GM21390 (cell line): ENCODE results near the gene TANGO6.
"Not testable (repeated sequence)": the region's sequence is repeated elsewhere in the genome, so short reads cannot be mapped to it uniquely, and the experiment has no call there.

Experiments used
- ATAC-seq: cut with Tn5 transposase; IDR thresholded peaks from one replicate; pipeline ENCODE4 v1.9.1; 2021; ENCODE audit not compliant: unreplicated experiment

Gene TANGO6

GRCh38 chr16:68960910-68961309, 117.6 kb downstream of the TANGO6 start:
- no peak for ATAC-seq

GRCh38 chr16:68961778-68962402, 118.6 kb downstream of the TANGO6 start:
- ATAC-seq, result no peak

DNA sequence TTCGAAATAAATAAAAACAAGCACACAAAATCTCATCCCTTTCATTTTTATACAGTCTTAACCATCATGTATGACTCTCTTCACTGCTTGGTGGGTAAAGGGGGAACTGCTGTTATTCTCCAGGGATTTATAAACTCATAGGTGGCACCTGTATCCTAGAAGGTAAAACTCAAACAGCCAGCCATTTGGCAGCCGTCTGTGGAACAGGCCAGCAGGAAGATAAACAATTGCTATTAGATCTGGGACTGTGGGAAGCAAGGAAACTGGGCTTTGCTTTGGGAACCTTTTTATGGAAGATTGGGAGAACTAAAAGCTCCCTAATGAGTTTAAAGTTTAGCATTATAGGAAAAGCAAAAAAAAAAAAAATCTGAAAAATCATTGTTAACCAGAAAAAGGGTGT, 126.0 kb downstream of the TANGO6 start:
- ATAC-seq, result no peak

GRCh38 chr16:68972013-68972412, 128.7 kb downstream of the TANGO6 start:
- ATAC-seq, result no peak

DNA sequence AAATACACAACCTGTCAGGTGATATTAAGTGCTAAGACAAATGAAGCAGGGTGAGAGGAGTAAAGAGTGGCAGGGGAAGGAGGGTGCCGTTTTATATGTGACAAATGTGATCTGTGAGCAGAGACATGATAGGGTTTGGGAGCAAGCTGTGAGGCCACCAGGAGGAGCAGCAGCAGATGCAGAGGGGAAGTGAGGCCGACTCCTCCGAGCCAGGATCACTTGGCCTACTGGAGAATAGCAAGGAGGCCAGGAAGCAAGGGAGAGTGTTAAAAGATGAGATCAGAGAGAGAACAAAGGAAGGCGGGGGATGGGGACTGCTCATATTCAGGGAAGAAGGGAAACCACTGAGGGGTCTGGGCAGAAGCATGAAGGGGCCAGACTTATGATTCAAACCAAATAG, 129.4 kb downstream of the TANGO6 start:
- ATAC-seq, result no peak

DNA sequence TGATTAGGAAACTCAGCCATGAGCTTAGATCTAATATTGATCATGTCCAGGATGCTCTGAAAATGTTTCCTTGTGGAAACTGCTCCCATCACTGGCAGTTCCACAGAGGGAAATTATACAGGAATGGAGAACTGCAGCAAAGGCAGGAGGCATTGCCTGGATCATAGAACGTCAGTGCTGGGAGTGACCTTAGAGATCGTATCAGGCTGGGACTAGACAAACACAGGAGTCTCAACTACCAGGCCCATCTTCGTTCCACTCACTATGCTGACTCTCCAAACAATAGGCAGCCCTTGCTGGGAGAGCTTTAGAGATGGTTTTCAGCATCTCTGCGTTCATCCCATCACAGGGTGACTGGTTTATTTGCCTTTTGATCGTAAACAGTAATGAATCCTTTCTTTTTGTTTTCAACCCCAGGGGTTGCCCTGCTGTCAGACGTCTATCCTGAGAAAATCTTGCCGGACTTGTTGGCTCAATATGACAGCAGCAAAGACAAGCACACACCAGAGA, 130.3 kb downstream of the TANGO6 start:
- no peak for ATAC-seq

DNA sequence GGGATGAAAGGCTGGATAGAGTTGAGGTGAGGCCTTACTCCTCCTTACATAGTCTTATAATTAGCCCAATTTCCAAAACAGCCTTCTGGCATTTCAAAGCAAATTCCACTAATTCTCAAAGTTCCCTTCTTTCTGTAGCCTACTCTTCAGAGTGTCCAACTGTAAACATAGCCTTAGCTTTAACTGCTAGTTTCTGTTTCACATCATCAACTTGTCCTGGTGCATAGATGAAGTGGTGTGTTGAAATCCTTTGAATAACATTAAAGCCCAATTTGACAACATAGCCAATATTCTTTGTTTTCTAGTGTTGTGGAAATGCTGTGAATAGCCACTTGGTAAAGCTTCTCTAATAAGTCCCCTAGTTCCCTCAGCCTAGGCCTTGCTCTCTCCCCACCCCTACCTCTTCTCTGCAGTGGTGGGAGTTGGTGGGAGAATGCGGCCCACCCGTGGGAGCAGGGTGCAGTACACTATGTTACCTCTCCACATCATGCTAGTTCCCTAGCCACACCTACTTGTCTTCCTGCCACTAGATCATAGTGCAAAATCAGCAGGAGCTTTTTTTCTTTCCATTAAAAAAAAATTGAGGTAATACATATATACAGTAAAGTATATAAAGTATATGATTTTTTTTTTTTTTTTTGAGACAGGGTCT, 135.1 kb downstream of the TANGO6 start:
- no peak for ATAC-seq

- ATAC-seq, result no peak
These were observed 137.5 kb downstream of the TANGO6 start for GRCh38 chr16:68980695-68981315.

DNA sequence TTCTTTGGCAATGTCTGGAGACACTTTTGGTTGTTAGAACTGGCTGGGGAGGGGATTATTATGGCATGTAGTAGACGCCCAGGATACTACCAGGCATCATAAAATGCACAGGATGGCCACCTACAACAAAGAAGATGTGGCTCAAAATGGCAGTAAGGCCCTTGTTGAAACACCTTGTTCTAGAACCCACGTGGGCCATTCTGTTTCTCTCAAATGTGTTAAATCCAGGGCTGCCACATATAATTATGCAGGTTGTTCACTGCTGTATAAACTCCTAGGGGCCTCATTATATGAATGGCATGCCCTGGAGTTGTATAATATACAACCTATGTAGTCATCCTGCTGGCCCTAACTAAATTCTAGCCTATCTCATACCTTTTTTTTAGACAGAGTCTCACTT, 138.6 kb downstream of the TANGO6 start:
- no peak for ATAC-seq

DNA sequence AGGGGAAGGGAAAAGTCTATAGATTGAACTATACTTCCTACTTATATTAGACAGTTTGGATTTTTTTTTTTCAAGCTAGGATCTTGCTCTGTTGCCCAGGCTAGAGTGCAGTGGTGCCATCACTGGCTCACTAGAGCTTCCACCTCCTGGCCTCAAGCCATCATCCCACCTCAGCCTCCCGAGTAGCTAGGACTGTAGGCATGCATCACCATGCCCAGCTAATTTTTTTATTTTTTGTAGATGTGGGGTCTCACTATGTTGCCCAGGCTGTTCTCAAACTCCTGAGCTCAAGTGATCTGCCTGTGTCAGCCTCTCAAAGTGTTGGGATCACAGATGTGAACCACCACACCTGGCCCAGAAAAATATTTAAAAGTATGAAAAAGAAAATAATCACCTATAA, 141.1 kb downstream of the TANGO6 start:
- ATAC-seq, result no peak

GRCh38 chr16:68985268-68985667, 141.9 kb downstream of the TANGO6 start:
- no peak for ATAC-seq

- ATAC-seq, result no peak
These were observed 142.5 kb downstream of the TANGO6 start for GRCh38 chr16:68985855-68986254.

DNA sequence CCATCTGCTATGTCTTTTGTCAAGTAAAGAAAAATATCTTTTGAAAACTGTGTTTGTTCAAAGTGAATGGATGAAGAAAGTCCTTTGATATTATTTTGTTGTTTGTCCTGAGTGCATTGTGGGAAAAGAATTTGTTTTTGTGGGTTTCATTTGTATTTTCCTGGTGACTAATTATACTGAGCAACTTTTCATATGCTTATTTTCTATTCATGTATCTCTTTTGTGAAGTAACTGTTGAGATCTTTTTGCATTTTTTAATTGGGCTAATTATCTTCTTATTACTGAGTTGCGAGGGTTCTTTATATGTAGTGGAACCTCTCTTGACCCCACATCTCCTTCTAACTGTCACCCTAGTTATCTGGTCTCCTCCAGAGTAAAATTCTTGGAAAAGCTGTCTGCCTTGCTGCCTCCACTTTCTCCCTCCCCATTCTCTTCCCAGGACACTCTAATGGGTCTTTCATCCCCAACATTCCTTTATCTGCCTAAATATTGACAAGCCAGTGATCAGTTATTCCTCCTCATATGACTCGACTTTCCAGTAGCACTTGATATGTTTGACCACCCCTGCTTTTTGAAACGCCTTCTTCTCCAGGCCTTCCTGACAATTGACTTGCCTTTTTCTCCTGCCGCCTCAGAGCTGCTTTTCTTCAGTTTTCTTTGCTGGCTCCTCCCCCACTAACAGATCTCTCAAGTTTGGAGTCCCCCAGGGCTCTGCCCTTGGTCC, 144.6 kb downstream of the TANGO6 start:
- no peak for ATAC-seq

DNA sequence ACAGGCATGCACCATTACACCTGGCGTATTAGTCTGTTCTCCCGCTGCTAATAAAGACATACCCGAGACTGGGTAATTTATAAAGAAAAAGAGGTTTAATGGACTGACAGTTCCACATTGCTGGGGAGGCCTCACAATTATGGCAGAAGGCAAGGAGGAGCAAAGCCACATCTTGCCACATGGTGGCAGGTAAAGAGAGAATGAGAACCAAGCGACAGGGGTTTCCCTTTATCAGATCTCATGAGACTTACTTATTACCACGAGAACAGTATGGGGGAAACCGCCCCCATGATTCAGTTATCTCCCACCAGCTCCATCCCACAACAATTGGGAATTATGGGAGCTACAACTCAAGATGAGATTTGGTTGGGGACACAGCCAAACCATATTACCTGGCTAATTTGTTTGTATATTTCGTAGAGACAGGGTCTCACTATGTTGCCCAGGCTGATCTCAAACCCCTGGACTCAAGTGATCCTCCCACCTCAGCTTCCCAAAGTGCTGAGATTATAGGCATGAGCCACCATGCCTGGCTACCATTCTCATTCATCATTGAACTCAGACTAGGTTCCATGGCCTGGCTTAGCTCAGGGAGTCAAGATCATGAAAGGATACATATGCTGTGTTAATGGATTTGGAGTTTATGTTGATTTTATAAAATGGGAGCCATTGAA, 147.0 kb downstream of the TANGO6 start:
- ATAC-seq, result not testable (repeated sequence)

- ATAC-seq, result no peak
These were observed 147.7 kb downstream of the TANGO6 start for GRCh38 chr16:68991075-68991474.

- ATAC-seq, result no peak
These were observed 149.2 kb downstream of the TANGO6 start for GRCh38 chr16:68992521-68992920.

DNA sequence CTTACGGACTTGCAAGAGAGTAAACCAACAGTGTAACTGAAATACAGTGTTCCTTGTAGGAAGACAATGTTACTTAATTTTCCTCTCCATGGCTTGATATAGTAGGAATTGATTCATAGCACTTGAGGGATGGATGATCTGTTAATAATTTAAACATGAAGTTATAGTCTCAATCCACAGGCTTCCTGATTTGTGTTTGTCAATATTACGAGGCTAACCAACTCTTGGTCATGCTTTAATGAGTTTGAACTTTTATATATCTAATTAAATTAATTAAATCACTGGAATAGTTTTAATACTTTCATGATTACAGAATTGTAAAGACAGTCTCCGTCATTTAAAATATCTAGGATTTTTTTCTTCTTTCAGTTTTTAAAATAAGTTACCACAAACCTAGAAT, 150.1 kb downstream of the TANGO6 start:
- no peak for ATAC-seq

DNA sequence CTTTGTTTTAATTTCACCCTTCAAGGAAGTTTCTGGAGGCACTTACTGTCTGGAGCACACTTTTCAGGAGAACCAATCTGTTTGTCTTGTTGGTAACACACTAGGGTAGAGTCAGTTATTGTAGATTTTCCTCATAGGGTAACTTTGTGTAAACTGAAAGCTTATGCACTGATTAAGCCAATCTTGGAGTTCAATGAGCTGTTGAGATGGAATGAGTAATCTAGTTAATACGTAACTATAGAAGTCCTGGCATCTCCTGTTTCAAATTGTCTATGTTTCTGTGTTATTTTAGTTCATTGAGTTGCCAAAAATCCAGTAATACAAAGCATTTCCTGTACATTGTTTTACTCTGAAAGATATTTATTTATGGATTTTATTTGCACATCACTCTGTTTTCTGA, 150.6 kb downstream of the TANGO6 start:
- ATAC-seq, result no peak

DNA sequence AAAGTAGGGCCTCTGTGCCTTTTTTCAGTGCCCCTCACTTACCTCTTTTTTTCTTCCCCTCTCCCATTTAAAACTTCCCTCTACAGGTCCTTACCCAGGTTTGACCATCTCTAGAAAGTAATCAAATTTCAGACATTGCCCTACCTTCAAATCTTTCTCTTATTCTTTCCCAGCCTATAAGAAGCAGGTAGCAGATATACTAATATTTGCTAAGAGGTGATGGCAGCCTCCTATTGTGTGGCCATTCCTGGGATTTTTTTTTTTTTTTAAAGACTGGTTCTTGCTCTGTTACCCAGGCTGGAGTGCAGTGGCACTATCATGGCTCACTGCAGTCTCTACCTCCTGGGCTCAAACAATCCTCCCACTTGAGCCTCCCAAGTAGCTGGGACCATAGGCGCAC, 151.0 kb downstream of the TANGO6 start:
- ATAC-seq, result no peak

- ATAC-seq, result no peak
These were observed 151.7 kb downstream of the TANGO6 start for GRCh38 chr16:68995011-68995504.

- no peak for ATAC-seq
These were observed 154.2 kb downstream of the TANGO6 start for GRCh38 chr16:68997564-68997963.
